ENCODE data around the gene ABR.

The ABR gene

DNA sequence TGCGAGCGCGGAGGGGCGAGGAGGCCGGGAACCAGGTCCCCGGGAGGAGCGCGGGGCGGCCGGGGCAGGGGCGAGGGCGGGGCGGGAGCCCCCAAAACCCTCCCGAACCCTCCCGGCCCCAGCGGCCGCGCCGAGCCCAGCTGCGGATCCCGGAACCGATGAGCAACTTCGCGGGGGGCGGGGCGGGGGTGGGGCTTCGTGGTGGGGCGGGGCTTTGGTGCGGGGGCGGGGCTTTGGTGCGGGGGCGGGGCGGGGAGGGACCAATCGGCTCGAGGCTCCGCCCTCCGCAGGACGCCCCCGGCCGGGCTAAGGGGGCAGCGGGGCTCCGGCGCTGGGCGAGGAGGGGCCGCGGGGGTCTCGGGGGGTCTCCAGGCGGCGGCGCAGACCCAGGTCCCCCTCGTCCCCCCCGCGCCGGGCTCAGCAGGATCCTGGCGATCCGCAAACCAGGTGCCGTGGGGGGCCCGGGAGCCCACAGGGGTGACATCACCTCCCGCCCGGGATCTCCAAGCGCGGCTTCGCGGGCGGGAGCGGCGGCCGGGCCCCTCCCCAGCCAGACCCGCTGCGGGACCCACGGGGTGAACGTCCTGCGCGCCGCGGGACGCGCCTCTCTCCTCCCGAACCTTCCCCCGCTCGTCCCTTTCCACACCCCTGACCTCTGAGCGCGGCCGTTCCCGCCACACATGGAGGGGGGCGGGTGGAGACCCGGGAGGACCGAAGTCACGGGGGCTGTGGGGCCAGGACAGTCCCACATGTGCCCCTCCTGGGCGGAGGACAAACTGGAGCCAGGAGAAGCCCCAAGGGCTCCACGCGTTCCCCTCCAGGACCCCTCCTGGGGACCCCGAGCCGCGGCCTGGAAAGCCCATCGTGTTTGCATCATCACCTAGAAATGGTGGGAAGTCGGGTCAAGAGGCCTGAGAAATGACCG, at the start of gene ABR:
Gene ABR, minus strand, starts transcription at position 164 of the 925 bp plus-strand sequence. CDS start 254 bp downstream, outside the sequence.
- DNase-seq (ENCODE audit: low spot score in 2 of 2), result peak in 1 of 2 experiments; percentile 60
- Histone ChIP-seq H3K27me3 (ENCODE audit: low read depth) (no peaks in the 10 kb centered on the region), H3K4me1 (peaks cover 7% of the 10 kb centered on the region; the same call in 1 of the 2 replicates), H3K4me3 (peak within 1 kb of the TSS; percentile 73), H3K9me3 (no peaks in the 10 kb centered on the region), H3K36me3 (replicated peaks) (no peaks in the 10 kb centered on the region)
- in situ Hi-C loops (cut with MboI; ENCODE audit: low sequenced_read_pairs), result no loop called here

DNA sequence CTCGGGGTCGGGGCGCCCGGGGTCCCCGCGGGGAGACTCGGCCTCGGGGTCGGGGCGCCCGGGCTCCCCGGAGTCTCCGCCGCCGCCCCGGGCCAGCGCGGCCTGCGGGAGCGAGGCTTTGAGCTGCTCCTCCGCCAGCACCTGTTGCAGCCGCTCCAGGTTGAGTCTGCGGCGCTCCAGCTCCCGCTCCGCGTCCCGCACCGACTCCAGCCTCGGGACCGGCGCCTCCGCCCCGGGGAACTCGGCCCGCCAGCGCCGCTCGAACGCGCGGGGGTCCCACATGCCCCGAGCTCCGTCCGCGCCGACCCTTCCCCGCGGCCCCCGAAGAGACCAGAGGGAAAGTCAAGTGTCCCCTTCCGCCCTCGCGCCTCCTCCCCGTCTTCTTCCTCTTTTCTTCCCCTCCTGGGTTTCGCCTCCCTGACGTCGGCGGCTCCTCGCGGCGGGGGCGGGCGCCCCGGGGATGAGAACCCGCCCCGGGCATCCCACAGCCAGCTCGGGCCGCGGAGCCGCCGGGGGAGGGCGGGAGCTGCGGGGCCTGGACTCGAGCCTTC, 49.6 kb upstream of the ABR start:
- Histone ChIP-seq H3K4me1 (peaks cover 10% of the 10 kb centered on the region), H3K9me3 (no peaks in the 10 kb centered on the region), H3K4me3 (peak overlapping the region; percentile 51), H3K27me3 (ENCODE audit: low read depth) (no peaks in the 10 kb centered on the region), H3K36me3 (replicated peaks) (peaks cover 11% of the 10 kb centered on the region)
- in situ Hi-C loops (cut with MboI; ENCODE audit: low sequenced_read_pairs), result no loop called here
- DNase-seq (ENCODE audit: low spot score in 2 of 2), result peak; percentile 63 to 76

- Histone ChIP-seq H3K4me3 (peak overlapping the region; percentile 51), H3K4me1 (peaks cover 10% of the 10 kb centered on the region), H3K27me3 (ENCODE audit: low read depth) (no peaks in the 10 kb centered on the region), H3K36me3 (replicated peaks) (peaks cover 11% of the 10 kb centered on the region), H3K9me3 (no peaks in the 10 kb centered on the region)
- in situ Hi-C loops (cut with MboI; ENCODE audit: low sequenced_read_pairs), result no loop called here
- DNase-seq (ENCODE audit: low spot score in 2 of 2), result no peak
Observed at GRCh38 chr17:1228781-1229348, 49.1 kb upstream of the ABR start.

DNA sequence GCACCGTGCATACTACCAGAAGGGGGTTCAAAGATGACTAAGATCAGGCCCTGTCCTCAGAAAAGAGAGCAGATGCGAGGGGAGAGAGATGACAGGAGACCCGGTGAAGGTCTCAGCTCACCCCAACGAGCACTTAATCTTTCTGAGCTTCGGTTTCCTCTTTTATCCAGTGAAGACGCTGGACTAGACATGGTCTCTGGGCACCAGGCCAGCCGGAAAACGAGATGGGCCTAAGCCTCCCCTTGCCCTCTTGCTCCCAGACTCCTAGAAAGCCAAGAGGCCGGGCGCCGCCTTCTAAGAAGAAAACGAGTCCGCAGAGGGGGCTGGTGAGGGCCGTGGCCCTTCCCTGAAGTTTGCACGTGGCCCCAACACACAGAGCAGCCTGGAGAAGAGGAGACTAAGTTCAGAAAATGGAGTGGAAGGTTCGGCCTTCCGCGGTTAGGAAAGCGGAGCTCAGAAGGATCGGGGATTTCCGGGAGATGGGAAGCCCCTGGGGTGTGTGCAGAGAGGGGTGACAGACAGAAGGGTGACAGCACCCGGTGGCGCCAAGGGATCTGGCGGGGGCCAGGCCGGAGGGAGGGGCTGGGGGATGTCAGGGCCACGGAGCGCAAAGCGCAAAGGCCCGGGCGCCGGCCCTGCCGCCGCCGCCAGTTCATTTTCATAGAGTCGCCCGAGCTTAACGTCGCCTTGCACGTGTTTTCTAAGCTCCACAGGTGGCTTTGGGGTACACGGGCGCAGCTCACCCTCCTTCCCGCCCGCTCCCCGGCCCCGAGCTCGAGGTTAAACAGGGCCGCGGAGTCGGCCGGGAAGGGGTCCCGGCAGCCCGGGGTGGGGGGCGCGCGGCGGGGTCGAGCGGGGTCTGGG, 48.4 kb upstream of the ABR start:
- H3K4me3 ChIP-seq, result peak overlapping the region; percentile 51
- peaks cover 10% of the 10 kb centered on the region for H3K4me1 ChIP-seq
- peak; percentile 45 to 73 for DNase-seq (ENCODE audit: low spot score in 2 of 2)
- no peaks in the 10 kb centered on the region for H3K27me3 ChIP-seq (ENCODE audit: low read depth)
- H3K36me3 ChIP-seq (replicated peaks), result peaks cover 11% of the 10 kb centered on the region
- in situ Hi-C loops (cut with MboI; ENCODE audit: low sequenced_read_pairs), result no loop called here
- no peaks in the 10 kb centered on the region for H3K9me3 ChIP-seq

GRCh38 chr17:1227365-1227764, 47.6 kb upstream of the ABR start:
- Histone ChIP-seq H3K27me3 (ENCODE audit: low read depth) (no peaks in the 10 kb centered on the region), H3K9me3 (no peaks in the 10 kb centered on the region), H3K4me1 (peaks cover 10% of the 10 kb centered on the region), H3K4me3 (peak overlapping the region; percentile 51), H3K36me3 (replicated peaks) (peaks cover 11% of the 10 kb centered on the region)
- in situ Hi-C loops (cut with MboI; ENCODE audit: low sequenced_read_pairs), result no loop called here
- peak in 1 of 2 experiments; percentile 13 for DNase-seq (ENCODE audit: low spot score in 2 of 2)

DNA sequence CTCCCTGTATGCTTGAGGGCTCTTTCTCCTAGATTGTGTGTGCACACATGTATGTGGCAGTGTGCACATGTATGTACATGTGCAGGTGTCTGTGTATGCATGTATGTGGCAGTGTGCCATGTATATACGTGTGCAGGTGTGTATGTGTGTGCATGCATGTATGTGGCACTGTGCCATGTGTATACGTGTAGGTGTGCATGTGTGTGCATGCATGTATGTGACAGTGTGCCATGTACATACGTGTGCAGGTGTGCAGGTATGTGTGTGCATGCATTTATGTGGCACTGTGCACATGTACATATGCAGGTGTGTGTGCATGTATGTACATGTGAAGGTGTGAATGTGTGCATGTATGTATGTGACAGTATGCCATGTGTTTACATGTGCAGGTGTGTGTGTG, 46.5 kb upstream of the ABR start:
- Histone ChIP-seq H3K4me1 (peaks cover 10% of the 10 kb centered on the region), H3K27me3 (ENCODE audit: low read depth) (no peaks in the 10 kb centered on the region), H3K9me3 (no peaks in the 10 kb centered on the region), H3K4me3 (no peak overlapping the region), H3K36me3 (replicated peaks) (peaks cover 11% of the 10 kb centered on the region)
- in situ Hi-C loops (cut with MboI; ENCODE audit: low sequenced_read_pairs), result no loop called here
- DNase-seq (ENCODE audit: low spot score in 2 of 2), result no peak

DNA sequence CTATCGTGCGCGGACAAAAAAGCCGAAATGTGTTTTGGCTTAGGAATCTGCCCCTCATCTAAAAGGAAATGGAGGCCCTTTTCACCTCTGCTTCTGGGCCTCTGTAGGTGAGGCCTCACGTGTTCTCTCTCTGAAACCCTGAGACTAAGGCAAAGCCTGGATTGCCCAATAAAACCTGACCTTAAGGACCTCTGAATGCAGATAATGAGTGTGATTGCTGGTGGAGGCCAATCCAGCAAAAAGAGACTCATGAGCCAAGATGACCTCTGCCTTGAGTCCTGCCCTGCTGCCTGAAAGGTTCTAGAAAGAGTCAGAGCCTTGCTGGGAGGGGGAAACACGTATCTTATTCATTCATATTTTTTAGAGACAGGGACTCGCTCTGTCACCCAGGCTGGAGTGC, 44.5 kb upstream of the ABR start:
- no peaks in the 10 kb centered on the region for H3K9me3 ChIP-seq
- H3K36me3 ChIP-seq (replicated peaks), result peaks cover 11% of the 10 kb centered on the region
- in situ Hi-C loops (cut with MboI; ENCODE audit: low sequenced_read_pairs), result no loop called here
- DNase-seq (ENCODE audit: low spot score in 2 of 2), result no peak
- no peaks in the 10 kb centered on the region for H3K27me3 ChIP-seq (ENCODE audit: low read depth)
- no peak overlapping the region for H3K4me3 ChIP-seq
- peaks cover 10% of the 10 kb centered on the region for H3K4me1 ChIP-seq

GRCh38 chr17:1223662-1224061, 43.9 kb upstream of the ABR start:
- peaks cover 10% of the 10 kb centered on the region for H3K4me1 ChIP-seq
- no peaks in the 10 kb centered on the region for H3K27me3 ChIP-seq (ENCODE audit: low read depth)
- H3K36me3 ChIP-seq (replicated peaks), result peaks cover 11% of the 10 kb centered on the region
- H3K9me3 ChIP-seq, result no peaks in the 10 kb centered on the region
- in situ Hi-C loops (cut with MboI; ENCODE audit: low sequenced_read_pairs), result no loop called here
- DNase-seq (ENCODE audit: low spot score in 2 of 2), result no peak
- H3K4me3 ChIP-seq, result no peak overlapping the region

- Histone ChIP-seq H3K9me3 (no peaks in the 10 kb centered on the region), H3K36me3 (replicated peaks) (peaks cover 11% of the 10 kb centered on the region; the same call in 1 of the 2 replicates), H3K4me3 (no peak overlapping the region), H3K27me3 (ENCODE audit: low read depth) (no peaks in the 10 kb centered on the region), H3K4me1 (peaks cover 5% of the 10 kb centered on the region)
- no peak for DNase-seq (ENCODE audit: low spot score in 2 of 2)
- in situ Hi-C loops (cut with MboI; ENCODE audit: low sequenced_read_pairs), result no loop called here
Observed at GRCh38 chr17:1222321-1222720, 42.5 kb upstream of the ABR start.

DNA sequence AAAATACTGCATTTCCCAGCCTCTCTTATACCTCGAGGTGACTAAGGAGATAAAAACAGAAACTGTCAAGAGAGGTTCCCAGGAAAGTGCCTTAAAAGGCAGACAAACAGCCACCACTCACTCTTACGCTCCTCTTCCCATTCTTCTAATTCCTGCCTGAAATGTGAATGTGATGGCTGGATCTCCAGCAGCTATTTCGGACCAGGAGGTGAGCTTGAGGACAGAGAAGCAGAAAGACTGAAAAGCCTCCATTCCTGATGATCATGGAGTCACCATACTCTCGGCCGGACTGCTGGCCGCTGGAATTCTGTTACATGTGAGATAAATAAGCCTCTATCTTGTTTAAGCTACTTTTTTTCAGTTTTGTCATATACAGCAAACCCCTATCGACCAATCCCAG, 41.4 kb upstream of the ABR start:
- H3K27me3 ChIP-seq (ENCODE audit: low read depth), result no peaks in the 10 kb centered on the region
- H3K4me1 ChIP-seq, result peaks cover 13% of the 10 kb centered on the region
- no peaks in the 10 kb centered on the region for H3K9me3 ChIP-seq
- no peak for DNase-seq (ENCODE audit: low spot score in 2 of 2)
- no peak overlapping the region for H3K4me3 ChIP-seq
- in situ Hi-C loops (cut with MboI; ENCODE audit: low sequenced_read_pairs), result no loop called here
- H3K36me3 ChIP-seq (replicated peaks), result peaks cover 2% of the 10 kb centered on the region; the same call in 1 of the 2 replicates

DNA sequence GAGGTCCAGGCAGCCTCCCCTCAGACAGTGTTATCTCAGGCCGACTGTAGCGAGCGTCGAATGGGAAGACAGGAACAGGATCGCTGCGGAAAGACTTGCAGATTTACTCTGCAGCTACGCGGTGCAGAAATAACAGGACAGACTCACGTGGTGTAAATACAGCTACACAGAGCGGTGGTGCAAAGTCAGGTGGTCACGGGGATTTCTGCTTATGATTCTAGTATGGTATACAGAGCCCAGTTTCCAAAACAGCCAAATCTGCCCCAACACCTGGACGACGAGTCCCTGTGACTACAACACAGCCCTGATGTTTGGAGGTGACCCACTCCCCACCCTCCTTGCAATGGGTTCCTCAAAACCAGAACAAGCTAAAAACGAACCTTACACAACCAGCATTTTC, 40.6 kb upstream of the ABR start:
- in situ Hi-C loops (cut with MboI; ENCODE audit: low sequenced_read_pairs), result no loop called here
- H3K4me3 ChIP-seq, result no peak overlapping the region
- H3K27me3 ChIP-seq (ENCODE audit: low read depth), result no peaks in the 10 kb centered on the region

GRCh38 chr17:1217089-1217385, 37.3 kb upstream of the ABR start:
- H3K27me3 ChIP-seq (ENCODE audit: low read depth), result no peaks in the 10 kb centered on the region
- H3K4me1 ChIP-seq, result peaks cover 15% of the 10 kb centered on the region
- no peaks in the 10 kb centered on the region for H3K9me3 ChIP-seq
- in situ Hi-C loops (cut with MboI; ENCODE audit: low sequenced_read_pairs), result no loop called here
- no peaks in the 10 kb centered on the region for H3K36me3 ChIP-seq (replicated peaks)
- peak in 1 of 2 experiments; percentile 27 for DNase-seq (ENCODE audit: low spot score in 2 of 2)
- no peak overlapping the region for H3K4me3 ChIP-seq

More for the DNA sequence above, 40.6 kb upstream of the ABR start:
- H3K36me3 ChIP-seq (replicated peaks), result no peaks in the 10 kb centered on the region
- no peaks in the 10 kb centered on the region for H3K9me3 ChIP-seq
- DNase-seq (ENCODE audit: low spot score in 2 of 2), result no peak
- H3K4me1 ChIP-seq, result peaks cover 15% of the 10 kb centered on the region

DNA sequence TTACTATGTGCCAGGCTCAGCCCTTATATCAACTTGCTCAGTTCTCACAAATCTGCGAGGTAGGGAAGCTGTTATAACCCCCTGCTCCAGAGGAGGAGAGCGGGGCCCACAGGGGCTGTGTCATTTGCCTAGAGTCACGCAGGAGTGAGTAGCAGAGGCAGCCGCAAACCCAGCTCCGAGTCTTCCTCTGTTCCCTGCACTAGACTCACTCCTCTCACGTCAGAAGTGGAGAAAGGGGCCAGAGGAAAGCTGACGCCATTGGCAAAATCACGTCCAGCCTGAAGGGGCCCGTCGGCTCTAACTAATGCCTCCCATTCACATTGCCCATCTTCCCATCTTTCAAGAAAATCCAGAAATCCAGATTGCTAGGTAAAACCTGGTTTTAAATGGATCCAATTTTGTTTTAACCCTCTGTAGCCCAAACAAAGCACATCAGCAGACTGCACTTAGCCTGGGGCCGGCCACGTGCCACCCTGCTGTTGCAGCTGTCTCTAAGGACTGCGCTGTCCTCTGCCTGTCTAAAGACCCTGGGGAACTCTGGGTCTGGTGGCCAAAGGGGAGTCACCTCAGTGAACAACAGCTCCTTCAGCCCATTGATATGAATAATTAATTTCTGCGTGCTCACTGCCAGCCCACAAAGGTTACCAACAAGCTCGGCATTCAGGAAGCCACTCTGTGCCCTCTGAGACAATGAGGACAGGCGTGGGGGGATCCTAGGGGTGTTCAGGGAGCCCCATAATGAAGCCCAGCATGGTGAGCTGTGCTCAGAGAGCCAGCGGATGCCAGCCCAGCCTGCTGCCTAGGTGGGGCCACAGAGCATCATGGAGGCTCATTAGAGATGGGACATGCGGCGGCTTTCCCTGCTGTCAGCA, 36.7 kb upstream of the ABR start:
- in situ Hi-C loops (cut with MboI; ENCODE audit: low sequenced_read_pairs), result no loop called here
- no peak overlapping the region for H3K4me3 ChIP-seq
- no peaks in the 10 kb centered on the region for H3K36me3 ChIP-seq (replicated peaks)
- no peak for DNase-seq (ENCODE audit: low spot score in 2 of 2)
- no peaks in the 10 kb centered on the region for H3K9me3 ChIP-seq
- no peaks in the 10 kb centered on the region for H3K27me3 ChIP-seq (ENCODE audit: low read depth)
- H3K4me1 ChIP-seq, result peaks cover 15% of the 10 kb centered on the region

All from HAP-1 (cell line).